Testis (tissue), 2 donors: ENCODE results near the gene PATE2.

Experiments used
- CTCF ChIP-seq, 3 experiments: fragments of 450-650 bp in 2 of 3; fragments of 200-600 bp in 1 of 3; sonication (generic) in 1 of 3; IDR thresholded peaks; one replicate each; pipeline ENCODE4 v1.5.1; 2016 to 2019; ENCODE audit warnings: antibody characterized with exemption in 3 of 3, mild to moderate bottlenecking in 2 of 3, moderate library complexity in 1 of 3
- POLR2A ChIP-seq: fragments of 450-650 bp; IDR thresholded peaks from one replicate; pipeline ENCODE4 v1.6.1; 2017; ENCODE audit warnings: antibody characterized with exemption, mild to moderate bottlenecking, moderate library complexity

- TF ChIP-seq CTCF (IDR thresholded peaks at IDR 0.05) (no peak), POLR2A (no peak)
Observed at GRCh38 chr11:125777309-125777708, 1.3 kb downstream of the PATE2 start.
